Measurements from ENCODE around the gene RPL41.

DNA sequence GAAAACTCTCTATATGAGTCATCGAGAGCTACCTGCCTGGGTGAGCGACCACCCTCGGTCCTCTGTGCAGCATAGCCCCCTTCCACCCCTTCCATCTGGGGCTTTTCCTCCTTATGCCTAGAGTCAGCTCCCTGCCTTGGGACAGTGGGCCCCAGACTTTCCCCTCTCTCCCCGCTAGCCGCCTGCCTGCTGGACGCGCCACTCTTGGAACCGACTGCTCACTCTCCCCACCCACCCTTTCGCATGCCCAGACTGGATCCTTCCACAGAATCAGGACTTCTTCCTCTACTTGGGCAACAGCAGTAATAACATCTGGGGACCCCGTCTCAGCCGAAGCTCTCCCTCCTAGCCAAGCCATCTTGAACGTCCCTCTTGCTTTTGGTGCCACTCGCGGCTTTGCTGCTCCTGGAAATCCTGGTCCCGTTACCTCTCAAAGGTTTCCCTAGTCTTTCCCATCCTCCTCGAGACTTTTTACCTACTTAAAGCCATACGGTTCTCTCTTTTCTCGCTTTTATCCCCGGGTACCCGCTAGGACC, 12.3 kb downstream of the RPL41 start:
- TF ChIP-seq, protein P1, sequence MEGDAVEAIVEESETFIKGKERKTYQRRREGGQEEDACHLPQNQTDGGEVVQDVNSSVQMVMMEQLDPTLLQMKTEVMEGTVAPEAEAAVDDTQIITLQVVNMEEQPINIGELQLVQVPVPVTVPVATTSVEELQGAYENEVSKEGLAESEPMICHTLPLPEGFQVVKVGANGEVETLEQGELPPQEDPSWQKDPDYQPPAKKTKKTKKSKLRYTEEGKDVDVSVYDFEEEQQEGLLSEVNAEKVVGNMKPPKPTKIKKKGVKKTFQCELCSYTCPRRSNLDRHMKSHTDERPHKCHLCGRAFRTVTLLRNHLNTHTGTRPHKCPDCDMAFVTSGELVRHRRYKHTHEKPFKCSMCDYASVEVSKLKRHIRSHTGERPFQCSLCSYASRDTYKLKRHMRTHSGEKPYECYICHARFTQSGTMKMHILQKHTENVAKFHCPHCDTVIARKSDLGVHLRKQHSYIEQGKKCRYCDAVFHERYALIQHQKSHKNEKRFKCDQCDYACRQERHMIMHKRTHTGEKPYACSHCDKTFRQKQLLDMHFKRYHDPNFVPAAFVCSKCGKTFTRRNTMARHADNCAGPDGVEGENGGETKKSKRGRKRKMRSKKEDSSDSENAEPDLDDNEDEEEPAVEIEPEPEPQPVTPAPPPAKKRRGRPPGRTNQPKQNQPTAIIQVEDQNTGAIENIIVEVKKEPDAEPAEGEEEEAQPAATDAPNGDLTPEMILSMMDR (IDR thresholded peaks at IDR 0.05; ENCODE audit: insufficient read depth, low read depth, low read length), result no peak
- TF ChIP-seq EZH2 (IDR thresholded peaks at IDR 0.05; ENCODE audit: insufficient read depth, low read length), result no peak
